Caco-2 (cell line): Measurements from ENCODE around the gene SYT1. TPM values are rescaled to one million over a fixed set of nuclear protein-coding genes. Genes with fewer than 3 reads are reported as not detected.

ENCODE experiments used
- BruUV-seq: library from RNA; stranded (reverse); fragments of 400-500 nt; replicated peaks from 2 replicates; lab custom pipeline; 2021; lab: Mats Ljungman, UMichigan
- CTCF ChIA-PET: fragments of 300-600 bp; sonication (Branson Sonifier 250); formaldehyde crosslinking; loops from one replicate; lab custom pipeline; 2022; ENCODE audit warnings: antibody characterized with exemption; lab: Charles Lee
- POLR2A ChIA-PET: fragments of 300-600 bp; sonication (Branson Sonifier 250); formaldehyde crosslinking; loops from one replicate; lab custom pipeline; 2022; ENCODE audit warnings: antibody characterized with exemption; lab: Charles Lee
- DNase-seq, 2 experiments: peaks; one replicate each; pipeline versions ENCODE4 v3.0.0 to v3.0.0-alpha.2; 2020 to 2022
- H3K27me3 ChIP-seq: replicated peaks from 2 replicates; pipeline ENCODE4 v1.6.0; 2011; ENCODE audit warnings: low read length; ENCODE audit not compliant: control insufficient read depth, insufficient read depth
- H3K36me3 ChIP-seq: 2 replicates; pipeline ENCODE4 v1.5.1; 2011; ENCODE audit warnings: low read length; ENCODE audit not compliant: control insufficient read depth, insufficient read depth
- H3K4me1 ChIP-seq: fragments of 250-450 bp; sonication (Bioruptor Pico); 2 replicates; pipeline ENCODE4 v1.5.1; 2020; ENCODE audit warnings: mild to moderate bottlenecking
- H3K4me3 ChIP-seq: 2 replicates; pipeline ENCODE4 v1.5.1; 2011; ENCODE audit warnings: low read depth, mild to moderate bottlenecking, control low read depth, low read length
- H3K9me3 ChIP-seq: fragments of 250-450 bp; sonication (Bioruptor Pico); 2 replicates; pipeline ENCODE4 v1.5.1; 2020; ENCODE audit warnings: mild to moderate bottlenecking, moderate library complexity
- H3K27ac Mint-ChIP-seq: one replicate; pipeline ENCODE4 v1.8.0; 2022; ENCODE audit warnings: mixed read lengths; ENCODE audit not compliant: unreplicated experiment
- H3K27me3 Mint-ChIP-seq: one replicate; pipeline ENCODE4 v1.8.0; 2022; ENCODE audit warnings: mixed read lengths; ENCODE audit not compliant: insufficient read depth, unreplicated experiment
- H3K36me3 Mint-ChIP-seq: one replicate; pipeline ENCODE4 v1.8.0; 2022; ENCODE audit warnings: mild to moderate bottlenecking, mixed read lengths; ENCODE audit not compliant: insufficient read depth, unreplicated experiment
- H3K4me1 Mint-ChIP-seq: one replicate; pipeline ENCODE4 v1.8.0; 2022; ENCODE audit warnings: low read depth, mixed read lengths; ENCODE audit not compliant: unreplicated experiment
- H3K4me3 Mint-ChIP-seq: one replicate; pipeline ENCODE4 v1.8.0; 2022; ENCODE audit warnings: mild to moderate bottlenecking, moderate library complexity, mixed read lengths; ENCODE audit not compliant: unreplicated experiment
- H3K9me3 Mint-ChIP-seq: one replicate; pipeline ENCODE4 v1.8.0; 2022; ENCODE audit warnings: mixed read lengths; ENCODE audit not compliant: unreplicated experiment
- intact Hi-C: fragments of 100-400 bp; cut with micrococcal nuclease; formaldehyde crosslinking; loops from one replicate; pipeline ENCODE4 v1.10.0; 2022; ENCODE audit not compliant: unreplicated experiment
- total RNA-seq: library from RNA; stranded (reverse); gene quantifications from 2 replicates; pipeline ENCODE4 v1.2.3, GENCODE V29; 2022
- TF ChIP-seq, protein P1 (sequence below), 2 experiments: fragments of 200-600 bp in 1 of 2; IDR thresholded peaks; 1 replicate in 1 of 2; 2 replicates in 1 of 2; pipeline versions ENCODE4 v1.5.1 to v1.8.0; 2011 to 2022; ENCODE audit warnings: antibody characterized with exemption in 1 of 2, control low read depth in 1 of 2, inconsistent platforms in 1 of 2, low read depth in 1 of 2, low read length in 1 of 2, mild to moderate bottlenecking in 1 of 2, moderate library complexity in 1 of 2; ENCODE audit not compliant: insufficient read depth in 1 of 2, severe bottlenecking in 1 of 2, unreplicated experiment in 1 of 2

The SYT1 gene
- total RNA-seq, 1 experiment from 2014 or later: 0.39 TPM

DNA sequence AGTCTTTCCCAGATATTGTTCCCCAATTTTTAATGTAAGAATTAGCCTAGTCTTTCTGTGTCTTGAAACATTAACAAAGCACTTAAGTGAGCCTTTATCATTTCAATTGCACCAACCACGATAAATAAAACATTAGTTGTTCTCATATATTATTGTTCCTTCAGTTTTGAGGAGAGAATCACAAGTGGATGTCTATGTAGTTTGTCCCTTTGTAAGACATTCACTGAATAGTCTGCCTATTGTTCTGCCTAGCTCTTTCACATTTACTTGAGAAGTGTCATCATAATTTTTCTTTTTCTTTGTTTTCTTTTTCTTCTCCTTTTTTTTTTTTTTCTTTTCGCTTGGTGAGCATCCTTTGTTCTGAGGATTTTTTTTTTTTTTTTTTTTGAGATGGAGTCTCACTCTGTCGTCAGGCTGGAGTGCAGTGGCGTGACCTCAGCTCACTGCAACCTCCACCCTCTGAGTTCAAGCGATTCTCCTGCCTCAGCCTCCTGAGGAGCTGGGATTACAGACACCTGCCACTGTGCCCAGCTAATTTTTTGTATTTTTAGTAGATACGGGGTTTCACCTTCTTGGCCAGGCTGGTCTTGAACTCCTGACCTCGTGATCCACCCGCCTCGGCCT lies 129.7 kb downstream of the SYT1 start:
- no peaks in the 10 kb centered on the region for H3K4me1 ChIP-seq
- H3K9me3 Mint-ChIP-seq: no peaks in the 10 kb centered on the region
- no peaks in the 10 kb centered on the region for H3K27me3 ChIP-seq
- intact Hi-C loops: no loop called here
- TF ChIP-seq, protein P1, sequence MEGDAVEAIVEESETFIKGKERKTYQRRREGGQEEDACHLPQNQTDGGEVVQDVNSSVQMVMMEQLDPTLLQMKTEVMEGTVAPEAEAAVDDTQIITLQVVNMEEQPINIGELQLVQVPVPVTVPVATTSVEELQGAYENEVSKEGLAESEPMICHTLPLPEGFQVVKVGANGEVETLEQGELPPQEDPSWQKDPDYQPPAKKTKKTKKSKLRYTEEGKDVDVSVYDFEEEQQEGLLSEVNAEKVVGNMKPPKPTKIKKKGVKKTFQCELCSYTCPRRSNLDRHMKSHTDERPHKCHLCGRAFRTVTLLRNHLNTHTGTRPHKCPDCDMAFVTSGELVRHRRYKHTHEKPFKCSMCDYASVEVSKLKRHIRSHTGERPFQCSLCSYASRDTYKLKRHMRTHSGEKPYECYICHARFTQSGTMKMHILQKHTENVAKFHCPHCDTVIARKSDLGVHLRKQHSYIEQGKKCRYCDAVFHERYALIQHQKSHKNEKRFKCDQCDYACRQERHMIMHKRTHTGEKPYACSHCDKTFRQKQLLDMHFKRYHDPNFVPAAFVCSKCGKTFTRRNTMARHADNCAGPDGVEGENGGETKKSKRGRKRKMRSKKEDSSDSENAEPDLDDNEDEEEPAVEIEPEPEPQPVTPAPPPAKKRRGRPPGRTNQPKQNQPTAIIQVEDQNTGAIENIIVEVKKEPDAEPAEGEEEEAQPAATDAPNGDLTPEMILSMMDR (IDR thresholded peaks at IDR 0.05; ENCODE audit: insufficient read depth in 1 of 2, low read depth in 1 of 2, low read length in 1 of 2, severe bottlenecking in 1 of 2, unreplicated experiment in 1 of 2): no peak
- no peak overlapping the region for H3K4me3 Mint-ChIP-seq
- no peaks in the 10 kb centered on the region for H3K36me3 ChIP-seq
- H3K4me3 ChIP-seq: no peak overlapping the region
- CTCF ChIA-PET: no interaction called here
- POLR2A ChIA-PET: no interaction called here
- H3K9me3 ChIP-seq: no peaks in the 10 kb centered on the region
- H3K27ac Mint-ChIP-seq: no peak overlapping the region
- DNase-seq: no peak
- H3K36me3 Mint-ChIP-seq: no peaks in the 10 kb centered on the region
- BruUV-seq: no TSS peak
- H3K4me1 Mint-ChIP-seq: no peaks in the 10 kb centered on the region
- H3K27me3 Mint-ChIP-seq: no peaks in the 10 kb centered on the region

DNA sequence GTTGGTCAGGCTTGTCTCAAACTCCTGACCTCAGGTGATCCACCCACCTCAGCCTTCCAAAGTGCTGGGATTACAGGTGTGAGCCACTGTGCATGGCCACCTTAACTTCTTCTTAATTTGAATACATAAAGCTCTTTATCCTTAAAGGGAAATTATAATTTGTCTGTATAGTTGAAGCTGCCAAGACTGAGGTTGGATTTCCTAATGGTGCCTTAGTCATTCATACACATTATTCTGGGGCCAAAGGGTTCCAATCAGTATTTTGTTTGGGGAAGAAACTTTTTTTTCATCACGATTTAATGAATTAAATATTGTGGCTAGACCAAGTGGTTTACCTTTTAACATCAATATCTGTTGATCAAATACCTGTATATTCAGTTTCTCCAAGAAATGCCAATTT lies 135.9 kb downstream of the SYT1 start:
- intact Hi-C loops: loop anchor here (10.0 kb wide), 1 partner anchor 436 kb away; no protein-coding TSS in a partner anchor
- no peak overlapping the region for H3K4me3 Mint-ChIP-seq
- H3K9me3 ChIP-seq: no peaks in the 10 kb centered on the region
- H3K36me3 ChIP-seq: no peaks in the 10 kb centered on the region
- H3K36me3 Mint-ChIP-seq: no peaks in the 10 kb centered on the region
- H3K4me1 Mint-ChIP-seq: no peaks in the 10 kb centered on the region
- no peak for DNase-seq
- H3K27me3 Mint-ChIP-seq: no peaks in the 10 kb centered on the region
- no TSS peak for BruUV-seq
- POLR2A ChIA-PET: no interaction called here
- CTCF ChIA-PET: no interaction called here
- H3K27ac Mint-ChIP-seq: no peak overlapping the region
- no peak overlapping the region for H3K4me3 ChIP-seq
- TF ChIP-seq, protein P1 (IDR thresholded peaks at IDR 0.05; ENCODE audit: insufficient read depth in 1 of 2, low read depth in 1 of 2, low read length in 1 of 2, severe bottlenecking in 1 of 2, unreplicated experiment in 1 of 2): no peak
- H3K4me1 ChIP-seq: no peaks in the 10 kb centered on the region
- H3K27me3 ChIP-seq: no peaks in the 10 kb centered on the region
- H3K9me3 Mint-ChIP-seq: no peaks in the 10 kb centered on the region

DNA sequence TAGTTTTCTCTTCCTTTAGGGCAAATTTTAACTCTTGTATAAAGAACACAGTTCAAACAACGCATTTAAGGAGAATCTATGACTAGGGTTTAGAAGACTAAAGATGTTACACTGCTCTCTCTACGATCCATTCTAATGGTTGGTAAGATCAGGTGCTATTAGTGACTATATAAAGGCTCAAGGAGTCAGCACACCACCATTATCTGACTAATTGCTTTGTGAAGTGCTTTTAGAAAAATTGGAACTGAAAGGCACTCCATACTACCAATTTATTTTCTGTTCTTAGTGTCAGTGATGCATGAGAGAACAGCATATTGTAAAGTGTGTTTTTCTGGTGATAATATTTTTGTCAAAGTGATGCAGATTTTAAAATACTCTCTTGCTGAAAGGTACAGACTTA lies 136.8 kb downstream of the SYT1 start:
- no peak overlapping the region for H3K4me3 ChIP-seq
- no peak for DNase-seq
- no peaks in the 10 kb centered on the region for H3K27me3 Mint-ChIP-seq
- H3K36me3 Mint-ChIP-seq: no peaks in the 10 kb centered on the region
- H3K9me3 Mint-ChIP-seq: no peaks in the 10 kb centered on the region
- intact Hi-C loops: loop anchor here (10.0 kb wide), 1 partner anchor 437 kb away; no protein-coding TSS in a partner anchor
- no peaks in the 10 kb centered on the region for H3K27me3 ChIP-seq
- no peaks in the 10 kb centered on the region for H3K9me3 ChIP-seq
- ChIA-PET POLR2A (no interaction called here), CTCF (no interaction called here)
- no peaks in the 10 kb centered on the region for H3K4me1 ChIP-seq
- TF ChIP-seq, protein P1 (IDR thresholded peaks at IDR 0.05; ENCODE audit: insufficient read depth in 1 of 2, low read depth in 1 of 2, low read length in 1 of 2, severe bottlenecking in 1 of 2, unreplicated experiment in 1 of 2): no peak
- no peak overlapping the region for H3K4me3 Mint-ChIP-seq
- BruUV-seq: no TSS peak
- H3K36me3 ChIP-seq: no peaks in the 10 kb centered on the region
- H3K27ac Mint-ChIP-seq: no peak overlapping the region
- no peaks in the 10 kb centered on the region for H3K4me1 Mint-ChIP-seq
